HG03354 (cell line): ENCODE measurements around the gene PNPLA3.

Experiments
- ATAC-seq: cut with Tn5 transposase; IDR thresholded peaks from one replicate; pipeline ENCODE4 v1.9.1; 2021; ENCODE audit warnings: mild to moderate bottlenecking; ENCODE audit not compliant: unreplicated experiment, poor library complexity, severe bottlenecking

The PNPLA3 gene

DNA sequence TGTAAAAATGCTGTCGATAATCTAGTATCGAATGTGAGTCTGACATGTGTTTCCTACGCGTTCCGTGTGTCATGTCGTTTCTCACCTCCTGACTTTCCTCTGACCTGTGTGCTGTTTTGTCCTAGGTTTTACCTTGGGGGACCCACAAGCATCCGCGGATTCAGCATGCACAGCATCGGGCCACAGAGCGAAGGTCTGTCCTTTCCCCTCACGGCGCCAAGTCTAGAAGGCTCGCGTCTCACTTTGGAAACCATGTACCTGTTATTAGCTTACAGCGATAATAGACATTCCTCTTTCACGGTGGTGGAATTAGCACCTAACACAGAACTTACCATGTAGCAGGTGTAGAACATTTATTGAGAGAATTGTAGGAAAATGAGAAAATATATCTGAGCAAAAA is 60.2 kb downstream of the PNPLA3 start:
- no peak for ATAC-seq

DNA sequence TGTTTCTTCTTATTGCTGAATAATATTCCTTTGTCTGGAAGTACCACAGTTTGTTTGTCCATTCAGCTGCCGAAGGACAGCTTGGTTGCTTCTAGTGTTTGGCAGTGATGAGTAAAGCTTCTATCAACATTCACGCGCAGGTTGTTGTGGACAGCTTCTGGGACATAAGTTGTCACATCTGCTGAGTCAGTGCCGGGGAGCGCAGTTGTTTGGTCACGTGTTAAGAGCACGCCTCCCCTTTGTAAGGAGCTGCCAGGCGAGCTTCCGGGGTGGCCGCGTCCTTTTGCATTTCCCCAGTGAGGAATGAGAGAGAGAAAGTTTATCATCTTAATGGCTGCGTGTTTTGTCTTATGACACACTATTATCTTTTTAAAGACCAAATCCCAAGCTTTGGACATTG is 61.9 kb downstream of the PNPLA3 start:
- ATAC-seq, result no peak

DNA sequence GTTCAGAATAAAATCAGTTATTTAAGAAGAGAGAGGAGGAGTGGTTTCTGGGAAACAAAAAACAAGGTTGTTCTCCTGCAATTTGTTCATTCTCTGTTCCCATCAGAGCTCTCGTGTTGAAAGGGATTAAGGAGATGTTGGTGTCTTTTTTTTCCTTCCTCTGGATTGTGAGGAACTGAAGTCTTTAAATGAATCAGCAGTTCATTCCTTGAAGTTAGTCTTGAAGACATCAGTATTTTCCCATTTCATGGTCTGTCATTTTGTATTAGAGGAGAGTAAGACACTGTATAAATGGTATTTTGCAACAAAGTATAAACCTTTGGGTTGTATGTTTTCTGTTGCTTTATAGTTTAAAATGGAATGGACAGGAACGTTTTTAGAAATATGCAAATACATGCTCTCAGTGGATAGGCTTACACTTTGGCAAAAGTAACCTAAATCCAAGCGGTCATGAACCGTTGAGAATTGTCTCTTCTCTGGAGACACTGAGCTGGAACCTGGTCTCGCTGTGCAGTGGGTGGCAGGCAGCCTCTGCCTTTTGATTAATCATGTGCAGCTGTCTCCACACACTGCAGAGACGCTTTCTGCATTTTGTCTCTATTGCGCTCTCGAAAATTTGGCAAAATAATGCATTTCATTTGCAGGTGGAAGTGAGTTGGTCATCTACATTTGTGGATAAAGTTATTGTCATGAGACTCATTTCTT is 64.7 kb downstream of the PNPLA3 start:
- ATAC-seq, result no peak

DNA sequence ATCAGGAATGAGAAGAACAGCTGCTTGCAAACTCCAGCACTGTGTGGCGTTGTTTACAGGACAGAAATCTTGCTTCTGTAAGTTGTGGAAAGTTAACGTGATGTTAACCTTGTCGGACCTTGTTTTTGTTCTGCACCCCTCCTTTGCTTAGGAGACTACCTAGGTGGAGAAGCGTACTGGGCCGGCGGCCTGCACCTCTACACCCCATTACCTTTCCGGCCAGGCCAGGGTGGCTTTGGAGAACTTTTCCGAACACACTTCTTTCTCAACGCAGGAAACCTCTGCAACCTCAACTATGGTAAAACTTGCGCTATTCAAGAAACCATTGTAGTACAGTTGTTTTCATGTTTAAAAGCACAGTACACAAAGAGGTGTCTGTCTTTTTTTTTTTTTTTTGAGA is 65.4 kb downstream of the PNPLA3 start:
- ATAC-seq, result no peak

DNA sequence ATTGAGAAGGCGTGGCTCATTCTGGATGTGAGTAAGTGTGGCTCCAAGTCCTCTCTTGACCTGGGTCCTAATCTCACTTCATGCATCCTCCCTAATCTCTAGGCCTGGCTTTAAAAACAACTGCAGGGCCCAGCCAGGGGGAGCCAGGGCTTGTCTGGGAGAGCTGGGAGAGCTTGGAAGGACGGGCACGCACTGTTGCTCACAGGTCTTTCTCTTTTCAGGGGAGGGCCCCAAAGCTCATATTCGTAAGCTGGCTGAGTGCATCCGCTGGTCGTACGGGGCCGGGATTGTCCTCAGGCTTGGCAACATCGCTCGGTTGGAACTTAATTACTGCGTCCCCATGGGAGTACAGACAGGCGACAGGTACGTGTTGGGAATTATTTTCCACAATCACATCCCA is 66.4 kb downstream of the PNPLA3 start:
- ATAC-seq, result no peak

DNA sequence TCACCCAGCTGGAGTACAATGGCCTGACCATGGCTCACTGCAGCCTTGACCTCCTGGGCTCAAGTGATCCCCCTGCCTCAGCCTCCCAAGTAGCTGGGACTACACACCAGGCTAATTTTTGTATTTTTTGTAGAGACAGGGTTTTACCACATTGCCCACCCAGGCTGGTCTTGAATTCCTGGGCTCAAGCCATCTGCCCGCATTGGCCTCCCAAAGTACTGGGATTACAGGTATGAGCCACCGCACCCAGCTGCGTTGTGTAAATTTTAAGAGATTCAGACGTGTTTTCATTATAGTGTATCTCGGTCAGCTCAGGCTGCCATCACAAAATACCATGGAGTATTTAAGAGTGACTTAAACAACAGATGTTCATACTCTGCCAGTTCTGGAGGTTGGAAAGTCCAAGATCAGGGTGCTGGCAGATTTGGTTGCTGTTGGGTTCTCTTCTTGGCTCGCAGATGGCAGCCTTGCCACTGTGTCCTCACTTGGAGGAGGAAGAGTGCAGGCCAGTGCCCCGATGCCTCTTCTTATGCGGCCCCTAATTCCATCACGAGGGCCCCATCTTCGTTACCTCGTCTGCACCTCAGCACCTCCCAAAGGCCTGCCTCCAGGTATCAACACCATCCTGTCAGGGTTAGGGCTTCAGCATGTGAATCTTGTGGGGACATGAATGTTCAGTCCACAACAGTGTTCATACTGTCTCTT is 67.9 kb downstream of the PNPLA3 start:
- no peak for ATAC-seq

DNA sequence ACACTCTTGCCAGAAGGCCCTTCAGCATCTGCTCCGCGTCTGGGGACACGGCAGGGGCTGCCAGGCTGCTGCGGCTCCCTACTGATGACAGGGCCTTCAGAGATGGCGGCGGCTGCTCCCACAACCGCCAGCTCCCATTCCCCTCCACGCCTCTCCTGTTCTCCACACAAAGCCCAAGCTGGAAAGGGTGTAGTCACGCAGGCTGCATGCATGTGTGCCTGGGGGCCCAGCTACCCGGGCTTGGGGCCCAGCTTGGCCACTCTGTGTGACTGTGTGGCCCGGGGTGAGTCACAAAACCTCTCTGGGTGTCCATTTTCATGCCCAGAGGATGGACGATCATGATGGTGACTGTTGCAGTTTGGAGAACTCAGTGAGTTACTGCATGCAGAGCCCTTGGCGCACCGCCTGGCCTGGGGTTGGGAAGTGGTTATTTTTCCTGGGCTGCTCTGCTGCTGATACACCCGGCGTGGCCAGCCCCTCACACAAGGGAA is 68.8 kb downstream of the PNPLA3 start:
- ATAC-seq, result no peak

DNA sequence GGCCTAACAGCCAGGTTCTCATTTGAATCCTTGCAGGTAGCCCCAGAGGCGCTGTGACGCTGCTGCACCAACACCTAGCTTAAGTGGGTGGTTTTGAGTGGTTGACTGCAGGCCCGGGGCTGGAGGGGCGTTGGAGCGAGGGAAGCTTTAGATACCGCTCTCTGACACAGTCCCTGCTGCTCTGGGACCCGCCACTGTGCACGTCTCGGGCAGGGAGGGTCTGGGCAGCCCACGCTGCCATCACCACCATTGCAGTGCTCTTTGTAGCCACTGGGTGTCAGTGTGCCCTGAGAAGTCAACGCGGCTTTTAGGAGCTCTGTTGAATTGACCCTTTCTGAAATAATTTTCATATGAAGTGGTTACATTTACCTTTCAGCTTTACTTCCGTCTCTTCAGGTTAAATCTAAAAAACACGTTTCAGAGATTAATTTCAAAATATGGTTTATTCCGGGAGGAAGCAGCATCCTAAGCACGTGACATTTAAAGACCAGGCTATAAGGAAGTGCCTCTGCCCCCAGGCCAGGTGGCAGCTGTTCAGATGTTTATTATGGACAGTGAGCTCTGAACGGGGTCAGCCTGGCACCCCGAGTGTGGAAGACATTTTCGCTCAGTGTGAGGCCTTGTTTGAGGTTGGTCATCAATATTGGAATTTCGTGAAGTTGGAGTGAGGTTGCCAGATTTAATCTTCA is 69.6 kb downstream of the PNPLA3 start:
- ATAC-seq, result no peak

DNA sequence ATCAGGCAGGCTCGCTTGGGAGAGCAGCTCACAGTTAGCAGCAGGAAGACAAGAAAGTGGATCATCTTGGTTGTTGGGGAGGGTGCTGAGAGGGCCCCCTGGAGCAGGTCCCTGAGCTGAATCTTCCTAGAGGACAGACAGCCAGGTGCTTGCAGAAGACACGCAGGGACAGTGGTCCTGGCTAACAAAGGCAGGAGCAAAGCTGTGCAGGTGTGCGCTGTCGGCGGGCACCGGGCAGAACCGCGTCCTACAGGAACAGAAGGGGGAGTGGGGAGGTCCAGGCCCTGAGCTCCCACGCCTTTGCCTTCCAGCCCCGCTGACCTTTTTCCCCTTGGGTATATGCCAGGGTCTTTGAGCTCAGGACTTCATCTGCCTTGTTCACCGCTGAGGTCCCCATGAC is 70.4 kb downstream of the PNPLA3 start:
- ATAC-seq, result no peak

DNA sequence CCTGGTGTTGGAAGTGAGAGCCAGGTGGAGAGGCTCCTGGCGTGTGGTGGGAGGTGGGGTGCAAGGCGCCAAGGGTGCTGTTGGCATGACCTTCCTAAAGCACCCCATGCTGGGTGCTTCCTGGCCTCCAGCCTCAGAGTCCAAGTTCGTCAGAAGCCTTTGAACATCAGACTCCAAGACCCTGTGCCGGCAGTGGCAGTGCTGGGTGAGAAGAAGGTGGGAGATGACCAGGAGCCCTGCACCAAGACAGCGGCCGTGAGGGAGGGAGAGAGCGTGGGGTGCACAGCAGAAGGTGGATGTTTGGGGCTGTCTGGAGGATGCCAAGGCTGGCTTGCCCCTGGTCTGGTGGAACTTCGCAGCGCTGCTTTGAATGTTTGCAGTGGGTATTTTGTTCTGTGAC is 70.8 kb downstream of the PNPLA3 start:
- ATAC-seq, result no peak

DNA sequence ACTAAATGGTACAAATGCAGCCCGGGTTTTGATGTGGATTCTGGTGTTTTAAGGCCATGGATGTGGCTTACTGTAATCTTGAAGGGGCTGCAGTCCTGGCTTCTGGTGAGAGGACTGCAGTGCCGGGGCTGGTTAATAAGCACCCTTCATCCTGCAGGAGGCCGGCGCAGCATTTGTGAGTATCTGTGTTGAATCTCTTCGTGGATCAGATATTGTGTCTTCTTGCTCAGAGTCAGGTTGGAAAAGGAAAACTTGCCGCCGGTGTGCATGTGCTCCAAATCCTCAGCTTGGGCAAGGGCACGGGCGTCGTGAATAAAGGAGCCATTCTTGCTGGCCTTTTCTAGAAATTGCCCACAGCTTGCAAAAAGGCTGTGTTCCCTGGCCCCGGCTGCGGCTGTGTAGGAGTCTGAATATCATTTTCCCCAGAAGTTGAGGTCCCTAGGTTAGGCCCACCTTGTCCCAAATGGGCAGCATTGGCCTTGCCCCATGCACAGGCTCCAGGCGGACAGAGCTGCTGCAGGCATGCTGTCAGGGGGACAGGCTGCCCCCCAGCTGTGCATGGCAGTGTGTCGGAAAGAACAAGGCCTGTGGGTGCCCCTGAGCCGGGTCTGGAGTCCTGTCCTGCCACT is 71.6 kb downstream of the PNPLA3 start:
- ATAC-seq, result no peak

DNA sequence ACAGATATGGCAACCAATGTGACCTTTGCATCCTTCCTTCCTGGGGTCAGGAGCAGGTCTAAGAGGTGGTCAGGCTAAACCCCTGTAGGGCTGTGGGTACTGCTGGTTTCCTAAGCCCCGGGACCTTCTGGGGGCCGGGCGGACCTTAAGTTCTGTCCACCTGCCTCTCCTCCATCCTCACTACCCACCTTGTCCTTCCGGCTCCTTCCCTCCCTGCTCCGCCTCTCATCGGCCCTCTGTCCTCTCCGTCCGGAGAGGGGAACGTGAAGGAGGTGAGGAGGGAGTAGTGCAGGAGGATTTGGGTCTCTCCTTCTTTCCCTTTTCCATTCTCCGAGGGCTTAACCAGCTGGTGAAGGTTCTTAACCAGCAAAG is 72.2 kb downstream of the PNPLA3 start:
- ATAC-seq, result peak; percentile 24

DNA sequence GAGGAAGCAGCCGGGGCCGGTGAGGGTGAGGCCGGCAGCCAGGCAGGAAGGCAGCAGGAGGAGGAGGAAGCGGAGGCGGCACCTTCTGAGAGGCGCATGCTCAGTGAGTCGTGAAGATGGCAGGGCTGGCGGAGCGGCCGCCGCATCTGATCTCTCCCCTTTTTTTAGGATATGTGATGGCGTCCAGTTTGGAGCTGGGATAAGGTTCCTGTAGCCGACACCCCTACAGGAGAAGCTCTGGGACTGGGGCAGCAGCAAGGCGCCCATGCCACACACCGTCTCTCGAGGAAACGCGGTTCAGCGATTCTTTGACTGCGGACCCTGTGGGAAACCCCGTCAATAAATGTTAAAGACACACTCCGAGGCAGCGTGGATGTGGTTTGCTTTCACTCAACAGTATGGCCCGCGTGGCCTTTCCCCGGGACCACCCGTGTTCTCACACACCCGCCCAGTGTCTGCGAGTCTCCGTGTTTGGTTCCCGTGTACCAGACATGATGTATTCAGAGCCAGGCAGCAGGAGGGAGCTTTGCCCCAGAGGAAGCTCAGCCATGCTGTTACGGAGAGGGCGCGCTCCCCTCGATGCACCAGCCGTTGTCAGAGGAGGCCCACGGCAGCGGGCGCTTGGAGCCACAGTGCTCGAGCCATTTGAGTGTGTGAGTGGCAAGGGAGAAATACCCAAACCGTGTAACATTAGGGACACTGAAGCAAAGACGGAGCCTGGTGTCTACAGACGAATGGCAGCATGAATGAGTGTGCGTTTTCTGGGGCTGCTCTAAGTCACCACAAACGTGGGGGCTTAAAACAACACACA is 72.8 kb downstream of the PNPLA3 start:
- ATAC-seq, result peak; percentile 66

DNA sequence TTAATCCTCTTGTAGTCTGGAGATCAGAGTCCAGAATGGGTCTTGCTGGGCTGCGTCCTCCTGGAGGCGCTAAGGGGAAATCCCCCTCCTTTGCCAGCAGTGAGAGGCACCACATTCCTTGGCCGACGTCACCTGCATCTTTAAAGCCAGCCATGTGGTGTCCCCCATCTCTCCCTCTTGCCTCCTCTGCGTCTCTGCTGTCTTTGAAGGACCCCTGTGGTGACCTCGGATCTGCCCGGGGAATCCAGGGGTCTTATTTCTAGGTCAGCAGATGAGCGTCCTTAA is 73.3 kb downstream of the PNPLA3 start:
- ATAC-seq, result no peak
